Trophoblast cell (in vitro differentiated cells and primary cell): ENCODE data around the gene MAGI1.
"Not testable (repeated sequence)": the region's sequence is repeated elsewhere in the genome, so short reads cannot be mapped to it uniquely, and the experiment has no call there.

Experiments used
- DNase-seq, 2 donors: peaks; one replicate each; pipeline ENCODE4 v3.0.0-alpha.2; 2016
- H2AFZ ChIP-seq: 2 replicates; pipeline ENCODE4 v1.6.1; 2013; ENCODE audit warnings: low read length, moderate library complexity, mild to moderate bottlenecking; ENCODE audit not compliant: insufficient read depth, poor library complexity
- H2AK5ac ChIP-seq: 2 replicates; pipeline ENCODE4 v1.6.1; 2013; ENCODE audit warnings: mild to moderate bottlenecking, low read length
- H2BK120ac ChIP-seq: 2 replicates; pipeline ENCODE4 v1.6.1; 2013; ENCODE audit warnings: low read length, mild to moderate bottlenecking, moderate library complexity; ENCODE audit not compliant: insufficient read depth, poor library complexity
- H2BK12ac ChIP-seq: 2 replicates; pipeline ENCODE4 v1.6.1; 2013; ENCODE audit warnings: mild to moderate bottlenecking, low read length, moderate library complexity
- H2BK5ac ChIP-seq: 2 replicates; pipeline ENCODE4 v1.6.1; 2013; ENCODE audit warnings: low read length, low read depth, moderate library complexity, mild to moderate bottlenecking; ENCODE audit not compliant: poor library complexity
- H3K14ac ChIP-seq: 2 replicates; pipeline ENCODE4 v1.6.1; 2013; ENCODE audit warnings: mild to moderate bottlenecking, low read length
- H3K18ac ChIP-seq: 2 replicates; pipeline ENCODE4 v1.6.1; 2013; ENCODE audit warnings: mild to moderate bottlenecking, low read length
- H3K23ac ChIP-seq: 2 replicates; pipeline ENCODE4 v1.6.1; 2013; ENCODE audit warnings: low read length
- H3K27ac ChIP-seq: 2 replicates; pipeline ENCODE4 v1.5.1; 2013; ENCODE audit warnings: low read depth, mild to moderate bottlenecking, inconsistent platforms, low read length, moderate library complexity
- H3K27me3 ChIP-seq: 2 replicates; pipeline ENCODE4 v1.6.1; 2013; ENCODE audit warnings: inconsistent platforms, mild to moderate bottlenecking, low read length, moderate library complexity; ENCODE audit not compliant: insufficient read depth
- H3K36me3 ChIP-seq, 2 experiments: 1 replicate in 1 of 2; 2 replicates in 1 of 2; pipeline ENCODE4 v1.6.1; 2013; ENCODE audit warnings: low read length in 2 of 2, mild to moderate bottlenecking in 2 of 2, moderate library complexity in 1 of 2; ENCODE audit not compliant: insufficient read depth in 2 of 2, control insufficient read depth in 1 of 2
- H3K4ac ChIP-seq: 2 replicates; pipeline ENCODE4 v1.6.1; 2013; ENCODE audit warnings: low read depth, mild to moderate bottlenecking, low read length, moderate library complexity
- H3K4me1 ChIP-seq, 2 experiments: 1 replicate in 1 of 2; 2 replicates in 1 of 2; pipeline ENCODE4 v1.6.1; 2013; ENCODE audit warnings: low read length in 2 of 2, mild to moderate bottlenecking in 2 of 2, moderate library complexity in 1 of 2; ENCODE audit not compliant: insufficient read depth in 2 of 2, control insufficient read depth in 1 of 2
- H3K4me2 ChIP-seq: 2 replicates; pipeline ENCODE4 v1.6.1; 2013; ENCODE audit warnings: inconsistent platforms, mild to moderate bottlenecking, low read length, moderate library complexity
- H3K4me3 ChIP-seq: 2 replicates; pipeline ENCODE4 v1.5.1; 2013; ENCODE audit warnings: mild to moderate bottlenecking, low read depth, low read length, inconsistent platforms
- H3K79me1 ChIP-seq: one replicate; pipeline ENCODE4 v1.6.1; 2013; ENCODE audit warnings: low read length
- H3K79me2 ChIP-seq: 2 replicates; pipeline ENCODE4 v1.6.1; 2013; ENCODE audit warnings: low read length, mild to moderate bottlenecking; ENCODE audit not compliant: control insufficient read depth, insufficient read depth, poor library complexity
- H3K9ac ChIP-seq: 2 replicates; pipeline ENCODE4 v1.6.1; 2013; ENCODE audit warnings: mild to moderate bottlenecking, low read length
- H3K9me3 ChIP-seq: 2 replicates; pipeline ENCODE4 v1.6.1; 2013; ENCODE audit warnings: low read depth, mild to moderate bottlenecking, control low read depth, inconsistent platforms, low read length; ENCODE audit not compliant: insufficient read depth
- H4K12ac ChIP-seq: 2 replicates; pipeline ENCODE4 v1.6.1; 2013; ENCODE audit warnings: low read depth, mild to moderate bottlenecking, low read length, moderate library complexity
- H4K8ac ChIP-seq: 2 replicates; pipeline ENCODE4 v1.6.1; 2013; ENCODE audit warnings: low read depth, mild to moderate bottlenecking, low read length, moderate library complexity
- H4K91ac ChIP-seq: one replicate; pipeline ENCODE4 v1.6.1; 2013; ENCODE audit warnings: low read depth, mild to moderate bottlenecking, low read length, moderate library complexity
- WGBS: extraction: QIAGEN DNeasy Blood & Tissue Kit; methylation state at CpG from one replicate; pipeline ENCODE4 v1.1.7; 2013; ENCODE audit warnings: missing lambda C conversion rate; ENCODE audit not compliant: insufficient read length, insufficient coverage; ENCODE audit errors: extremely low coverage; 5-methylcytosine and 5-hydroxymethylcytosine counted together

Gene MAGI1

DNA sequence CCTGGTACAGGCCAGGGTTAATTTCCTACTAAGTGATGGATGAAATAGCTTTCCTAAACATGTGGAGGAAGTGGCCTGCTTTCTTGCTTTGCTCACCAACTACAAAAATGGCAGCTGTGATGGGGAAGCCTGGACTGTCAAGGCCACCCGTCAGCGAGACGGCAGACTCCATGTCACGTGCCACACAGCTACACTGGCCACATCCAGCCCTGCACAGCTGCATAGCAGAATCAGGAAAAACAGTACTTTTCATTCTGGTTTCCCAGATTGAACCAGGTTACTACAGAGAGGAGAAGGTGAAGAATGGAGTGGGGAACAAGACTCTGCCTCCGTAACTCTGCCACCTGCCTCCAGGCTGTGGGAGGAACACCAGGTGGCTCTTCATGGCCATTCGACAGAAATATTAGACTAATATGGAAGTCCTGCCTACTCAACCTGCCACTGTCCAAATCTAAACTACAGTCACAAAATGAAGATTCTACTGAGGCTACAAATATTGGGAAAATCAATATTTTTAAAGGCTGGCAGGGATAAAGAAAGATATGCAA, 174.3 kb downstream of the MAGI1 start:
- Histone ChIP-seq H3K4me3 (no peak overlapping the region), H4K12ac (no peak overlapping the region), H3K79me2 (no peaks in the 10 kb centered on the region), H2BK120ac (no peak overlapping the region), H3K9me3 (peaks cover 1% of the 10 kb centered on the region), H3K79me1 (no peaks in the 10 kb centered on the region), H3K14ac (no peak overlapping the region), H3K27me3 (no peaks in the 10 kb centered on the region), H3K9ac (no peak overlapping the region), H2BK12ac (no peak overlapping the region), H3K4me2 (no peak overlapping the region), H2AK5ac (no peak overlapping the region), H3K18ac (no peak overlapping the region), H2BK5ac (no peak overlapping the region), H3K36me3 (no peaks in the 10 kb centered on the region), H3K27ac (no peak overlapping the region), H3K4me1 (peaks cover 0 to 2% of the 10 kb centered on the region in 2 experiments), H4K91ac (no peak overlapping the region), H2AFZ (no peak overlapping the region), H3K23ac (no peak overlapping the region), H3K4ac (no peak overlapping the region), H4K8ac (no peak overlapping the region)
- no peak for DNase-seq
- no CpG with 5 or more reads among the region's 6 CpGs for WGBS

DNA sequence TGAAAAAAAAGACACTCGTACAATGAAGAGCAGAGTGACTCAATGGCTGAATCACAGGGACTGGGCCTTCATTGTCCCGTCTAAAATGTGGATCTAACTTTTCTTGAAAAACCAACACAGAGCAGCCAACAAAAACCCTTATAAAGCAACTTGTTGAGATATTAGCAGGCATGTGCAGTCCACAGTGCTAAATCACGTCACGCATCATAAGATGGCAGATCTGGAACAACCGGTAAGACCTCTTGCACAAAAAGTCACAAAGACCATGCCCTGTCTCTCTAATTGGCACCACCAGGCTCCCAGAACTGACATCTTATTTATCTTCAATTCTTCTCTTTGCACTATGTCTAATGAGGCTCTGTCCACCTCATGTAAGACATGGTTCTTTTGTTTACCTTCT, 177.0 kb downstream of the MAGI1 start:
- no peak overlapping the region for H2BK120ac ChIP-seq
- no peak overlapping the region for H2AFZ ChIP-seq
- no peaks in the 10 kb centered on the region for H3K27me3 ChIP-seq
- no peaks in the 10 kb centered on the region for H3K36me3 ChIP-seq
- no peaks in the 10 kb centered on the region for H3K79me1 ChIP-seq
- no peak overlapping the region for H3K23ac ChIP-seq
- H2BK5ac ChIP-seq, result no peak overlapping the region
- H3K4me3 ChIP-seq, result no peak overlapping the region
- H3K18ac ChIP-seq, result no peak overlapping the region
- peaks cover 1% of the 10 kb centered on the region for H3K9me3 ChIP-seq
- H3K4me1 ChIP-seq, result peaks cover 0 to 6% of the 10 kb centered on the region in 2 experiments
- H3K4me2 ChIP-seq, result no peak overlapping the region
- no CpG with 5 or more reads among the region's 5 CpGs for WGBS
- H2BK12ac ChIP-seq, result no peak overlapping the region
- no peak overlapping the region for H2AK5ac ChIP-seq
- no peak overlapping the region for H3K9ac ChIP-seq
- H4K12ac ChIP-seq, result no peak overlapping the region
- H3K4ac ChIP-seq, result no peak overlapping the region
- H4K91ac ChIP-seq, result no peak overlapping the region
- DNase-seq, result peak in 1 of 2 donors; percentile 35
- H4K8ac ChIP-seq, result no peak overlapping the region
- no peaks in the 10 kb centered on the region for H3K79me2 ChIP-seq
- no peak overlapping the region for H3K27ac ChIP-seq
- H3K14ac ChIP-seq, result no peak overlapping the region

DNA sequence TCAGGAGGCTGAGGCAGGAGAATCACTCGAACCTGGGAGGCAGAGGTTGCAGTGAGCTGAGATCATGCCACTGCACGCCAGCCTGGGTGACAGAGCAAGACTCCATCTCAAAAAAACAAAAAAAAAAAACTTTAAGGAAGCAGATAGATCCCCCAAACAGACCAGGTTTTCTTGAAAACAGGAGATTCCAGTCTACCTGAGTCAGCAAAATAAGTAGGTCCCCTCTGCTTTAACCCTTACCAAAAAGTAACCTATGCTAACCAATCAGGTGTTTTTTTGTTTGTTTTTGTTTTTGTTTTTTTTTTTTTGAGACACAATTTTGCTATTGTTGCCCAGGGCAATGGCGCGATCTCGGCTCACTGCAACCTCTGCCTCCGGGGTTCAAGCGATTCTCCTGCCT, 179.1 kb downstream of the MAGI1 start:
- not testable (repeated sequence) for H3K23ac ChIP-seq

DNA sequence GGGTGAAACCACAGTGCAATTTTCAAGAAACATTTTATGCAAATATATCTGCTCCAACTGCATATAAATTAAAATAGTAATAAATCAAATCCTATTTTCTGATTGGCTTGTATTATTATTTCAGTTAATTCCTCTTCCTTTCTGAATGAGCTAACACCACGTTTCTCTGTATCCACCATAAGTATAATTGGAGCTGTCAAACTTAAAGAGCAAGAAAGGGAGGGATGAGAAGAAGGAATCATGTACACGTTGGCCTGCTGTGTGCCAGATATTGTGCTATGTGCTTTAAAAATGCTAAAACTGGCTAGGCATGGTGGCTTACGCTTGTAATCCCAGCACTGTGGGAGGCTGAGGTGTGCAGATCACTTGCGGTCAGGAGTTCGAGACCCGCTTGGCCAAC, 180.0 kb downstream of the MAGI1 start:
- Histone ChIP-seq H4K91ac (no peak overlapping the region), H3K14ac (no peak overlapping the region), H3K4me3 (no peak overlapping the region), H3K4ac (no peak overlapping the region), H3K18ac (no peak overlapping the region), H3K79me2 (no peaks in the 10 kb centered on the region), H4K12ac (no peak overlapping the region), H2BK120ac (no peak overlapping the region), H3K79me1 (no peaks in the 10 kb centered on the region), H2BK12ac (no peak overlapping the region), H3K23ac (no peak overlapping the region), H3K36me3 (no peaks in the 10 kb centered on the region), H3K9ac (no peak overlapping the region), H3K27me3 (no peaks in the 10 kb centered on the region), H3K27ac (no peak overlapping the region), H3K4me2 (no peak overlapping the region), H3K4me1 (peaks cover 4 to 13% of the 10 kb centered on the region in 2 experiments), H2BK5ac (no peak overlapping the region), H2AK5ac (no peak overlapping the region), H4K8ac (no peak overlapping the region), H2AFZ (no peak overlapping the region), H3K9me3 (peaks cover 1% of the 10 kb centered on the region)
- no peak for DNase-seq
- WGBS, result no CpG with 5 or more reads among the region's 6 CpGs

More for the DNA sequence above, 179.1 kb downstream of the MAGI1 start:
- not testable (repeated sequence) for H2BK12ac ChIP-seq, H3K79me1 ChIP-seq, H3K36me3 ChIP-seq, H3K4ac ChIP-seq, DNase-seq, H3K27ac ChIP-seq, H3K9ac ChIP-seq, H3K79me2 ChIP-seq, H2AK5ac ChIP-seq, H3K27me3 ChIP-seq, H2AFZ ChIP-seq, H2BK120ac ChIP-seq, H2BK5ac ChIP-seq, H3K4me3 ChIP-seq, H4K12ac ChIP-seq, H4K8ac ChIP-seq, H3K18ac ChIP-seq, H3K14ac ChIP-seq, H3K4me2 ChIP-seq, H3K9me3 ChIP-seq, H4K91ac ChIP-seq
- WGBS, result no CpG with 5 or more reads among the region's 7 CpGs
- peaks cover 4 to 12% of the 10 kb centered on the region in 2 experiments for H3K4me1 ChIP-seq
